K562 (cell line): ENCODE results near the gene ROPN1L. TPM values are rescaled to one million over a fixed set of nuclear protein-coding genes. Genes with fewer than 3 reads are reported as not detected.
A peak's percentile ranks its signal among the peaks of the same experiment; 100 is the strongest.

Source experiments
- CCAR2 ChIP-seq: fragments of 200-400 bp; formaldehyde crosslinking; IDR thresholded peaks from 2 replicates; pipeline ENCODE4 v1.6.1; 2017; ENCODE audit warnings: mild to moderate bottlenecking, low read depth, low read length
- CREBBP ChIP-seq: IDR thresholded peaks from one replicate; pipeline ENCODE4 v1.6.1; 2012; ENCODE audit warnings: low read depth, mild to moderate bottlenecking, control low read depth, inconsistent platforms, low read length
- FOSL1 ChIP-seq: fragments of 200-800 bp; sonication (Bioruptor generic); conservative IDR thresholded peaks from 2 replicates; pipeline ENCODE4 v1.6.1; 2016; ENCODE audit warnings: missing genetic modification characterization, missing compliant biosample characterization
- GABPB1 ChIP-seq: sonication (generic); formaldehyde crosslinking; IDR thresholded peaks from 2 replicates; pipeline ENCODE4 v1.8.0; 2022; ENCODE audit warnings: mild to moderate bottlenecking, missing genetic modification reagents
- KDM1A ChIP-seq, 2 experiments: fragments of 450-650 bp; IDR thresholded peaks; 2 replicates each; pipeline ENCODE4 v1.6.1; 2016; ENCODE audit warnings: mild to moderate bottlenecking in 2 of 2
- MEF2A ChIP-seq: IDR thresholded peaks from 2 replicates; pipeline ENCODE4 v1.6.1; 2011; ENCODE audit warnings: low read depth, mild to moderate bottlenecking, low read length, moderate library complexity; ENCODE audit not compliant: control insufficient read depth
- NR1H2 ChIP-seq: sonication (generic); formaldehyde crosslinking; IDR thresholded peaks from 2 replicates; pipeline ENCODE4 v1.4.0; 2020; ENCODE audit warnings: mild to moderate bottlenecking, missing genetic modification reagents
- NR2C1 ChIP-seq, 2 experiments: fragments of 450-650 bp; IDR thresholded peaks; 2 replicates each; pipeline ENCODE4 v1.6.1; 2017; ENCODE audit warnings: mild to moderate bottlenecking in 2 of 2, antibody characterized with exemption in 1 of 2, inconsistent platforms in 1 of 2, missing compliant biosample characterization in 1 of 2, missing genetic modification characterization in 1 of 2
- NR2F6 ChIP-seq: fragments of 450-650 bp; formaldehyde crosslinking; IDR thresholded peaks from 2 replicates; pipeline ENCODE4 v1.4.0; 2020; ENCODE audit warnings: mild to moderate bottlenecking
- RFX1 ChIP-seq: fragments of 450-650 bp; IDR thresholded peaks from 2 replicates; pipeline ENCODE4 v1.6.1; 2016; ENCODE audit warnings: mild to moderate bottlenecking, moderate library complexity
- SRSF1 ChIP-seq: fragments of 200-400 bp; formaldehyde crosslinking; IDR thresholded peaks from 2 replicates; pipeline ENCODE4 v1.6.1; 2017; ENCODE audit warnings: mild to moderate bottlenecking, low read depth, low read length, moderate library complexity
- ZBED1 ChIP-seq: IDR thresholded peaks from 2 replicates; pipeline ENCODE4 v1.6.1; 2014
- ZNF174 ChIP-seq: fragments of 250-450 bp; sonication (Bioruptor Pico); IDR thresholded peaks from 2 replicates; pipeline ENCODE4 v1.4.0; 2020; ENCODE audit warnings: mild to moderate bottlenecking
- polyA plus RNA-seq, 8 experiments: library from polyadenylated mRNA; depleted of rRNA in 4 of 8; stranded (reverse) in 5 of 8; unstranded in 3 of 8; fragments of >200 nt; fragmentation: Nextera tagmentation in 2 of 8; fragmentation: Illumina TruSeq in 1 of 8; extraction: Ambion mirVana in 2 of 8; extraction: Trizol in 1 of 8; gene quantifications; 2 replicates each; pipeline versions ENCODE4 v1.2.1 to v1.2.3, GENCODE V29; 2011 to 2014; ENCODE audit warnings: inconsistent platforms in 1 of 8, missing spikeins in 1 of 8
- total RNA-seq, 7 experiments: library from RNA; depleted of rRNA in 6 of 7; stranded (reverse); fragments of >200 nt in 6 of 7; fragmentation: Illumina TruSeq in 2 of 7; extraction: Trizol in 2 of 7; gene quantifications; 2 replicates each; pipeline versions ENCODE4 v1.2.1 to v1.2.3, GENCODE V29; 2011 to 2021; ENCODE audit warnings: low replicate concordance in 1 of 7
- TF ChIP-seq, protein P1 (sequence below): fragments of 450-650 bp; IDR thresholded peaks from 2 replicates; pipeline ENCODE4 v1.6.1; 2017; ENCODE audit warnings: antibody characterized with exemption
- TF ChIP-seq, protein P2 (sequence below): sonication (generic); formaldehyde crosslinking; IDR thresholded peaks from 2 replicates; pipeline ENCODE4 v1.8.0; 2023; ENCODE audit warnings: mild to moderate bottlenecking, missing genetic modification reagents
- TF ChIP-seq, protein P3 (sequence below): fragments of 450-650 bp; formaldehyde crosslinking; IDR thresholded peaks from 2 replicates; pipeline ENCODE4 v1.4.0; 2022; ENCODE audit warnings: mild to moderate bottlenecking, moderate library complexity
- TF ChIP-seq, protein P4 (sequence below): fragments of 450-650 bp; IDR thresholded peaks from 2 replicates; pipeline ENCODE4 v1.6.1; 2014; ENCODE audit warnings: low read depth, mild to moderate bottlenecking, moderate library complexity, borderline replicate concordance
- TF ChIP-seq, protein P5 (sequence below): fragments of 450-650 bp; IDR thresholded peaks from 2 replicates; pipeline ENCODE4 v1.7.1; 2018; ENCODE audit warnings: mild to moderate bottlenecking, low read depth; ENCODE audit not compliant: partially characterized antibody

The ROPN1L gene
- total and polyA plus RNA-seq, 9 of the 15 experiments (the other 6 are each of a cell fraction or from before 2014, with no cell fraction given): 0.04 to 0.85 (median 0.24) TPM; not detected in 3

DNA sequence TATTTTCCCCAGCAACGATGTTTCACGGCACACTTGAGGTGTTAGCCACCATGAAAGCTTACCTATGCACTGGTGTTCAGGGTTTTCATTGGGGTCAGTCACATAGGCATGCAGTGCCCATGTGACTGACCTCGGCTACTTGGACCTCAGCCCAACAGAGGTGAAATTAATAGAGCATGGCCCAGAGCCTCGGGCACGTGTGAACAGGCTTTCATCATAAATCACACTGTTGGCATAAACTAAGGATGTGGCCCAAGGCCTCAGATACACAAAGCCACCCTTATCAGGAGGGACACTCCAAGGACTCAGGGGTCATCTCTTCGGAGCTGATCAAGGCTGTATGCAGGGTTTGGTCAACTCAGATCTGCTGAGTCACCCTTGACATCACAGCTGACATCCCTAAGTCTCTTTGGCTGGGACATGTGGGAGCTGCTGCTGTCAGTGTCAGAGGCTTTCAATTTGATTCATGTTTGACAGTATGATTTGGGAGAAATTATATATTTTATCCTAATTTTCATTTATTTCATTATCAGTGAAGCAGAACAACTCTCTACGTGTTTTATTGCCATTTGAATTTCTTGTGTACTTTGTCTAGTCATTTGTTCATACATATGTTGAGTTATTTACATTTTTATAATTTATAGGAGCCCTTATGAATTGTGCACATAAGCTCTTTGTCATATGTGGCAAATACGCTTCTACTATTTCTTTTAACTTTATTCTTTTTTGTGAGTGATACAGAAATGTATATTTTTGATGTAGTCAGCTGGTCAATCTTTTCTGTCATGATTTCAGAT lies 62.5 kb downstream of the ROPN1L start (continued):
- TF ChIP-seq SRSF1: no peak
- TF ChIP-seq FOSL1 (tag): peak; percentile 86
- TF ChIP-seq CREBBP: no peak
- TF ChIP-seq MEF2A: 0 out of 2 replicates have a peak, but pooled peaks have one; percentile 19
- TF ChIP-seq, protein P1, sequence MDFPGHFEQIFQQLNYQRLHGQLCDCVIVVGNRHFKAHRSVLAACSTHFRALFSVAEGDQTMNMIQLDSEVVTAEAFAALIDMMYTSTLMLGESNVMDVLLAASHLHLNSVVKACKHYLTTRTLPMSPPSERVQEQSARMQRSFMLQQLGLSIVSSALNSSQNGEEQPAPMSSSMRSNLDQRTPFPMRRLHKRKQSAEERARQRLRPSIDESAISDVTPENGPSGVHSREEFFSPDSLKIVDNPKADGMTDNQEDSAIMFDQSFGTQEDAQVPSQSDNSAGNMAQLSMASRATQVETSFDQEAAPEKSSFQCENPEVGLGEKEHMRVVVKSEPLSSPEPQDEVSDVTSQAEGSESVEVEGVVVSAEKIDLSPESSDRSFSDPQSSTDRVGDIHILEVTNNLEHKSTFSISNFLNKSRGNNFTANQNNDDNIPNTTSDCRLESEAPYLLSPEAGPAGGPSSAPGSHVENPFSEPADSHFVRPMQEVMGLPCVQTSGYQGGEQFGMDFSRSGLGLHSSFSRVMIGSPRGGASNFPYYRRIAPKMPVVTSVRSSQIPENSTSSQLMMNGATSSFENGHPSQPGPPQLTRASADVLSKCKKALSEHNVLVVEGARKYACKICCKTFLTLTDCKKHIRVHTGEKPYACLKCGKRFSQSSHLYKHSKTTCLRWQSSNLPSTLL: no peak
- no peak for TF ChIP-seq RFX1
- TF ChIP-seq, protein P2, sequence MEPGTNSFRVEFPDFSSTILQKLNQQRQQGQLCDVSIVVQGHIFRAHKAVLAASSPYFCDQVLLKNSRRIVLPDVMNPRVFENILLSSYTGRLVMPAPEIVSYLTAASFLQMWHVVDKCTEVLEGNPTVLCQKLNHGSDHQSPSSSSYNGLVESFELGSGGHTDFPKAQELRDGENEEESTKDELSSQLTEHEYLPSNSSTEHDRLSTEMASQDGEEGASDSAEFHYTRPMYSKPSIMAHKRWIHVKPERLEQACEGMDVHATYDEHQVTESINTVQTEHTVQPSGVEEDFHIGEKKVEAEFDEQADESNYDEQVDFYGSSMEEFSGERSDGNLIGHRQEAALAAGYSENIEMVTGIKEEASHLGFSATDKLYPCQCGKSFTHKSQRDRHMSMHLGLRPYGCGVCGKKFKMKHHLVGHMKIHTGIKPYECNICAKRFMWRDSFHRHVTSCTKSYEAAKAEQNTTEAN (CRISPR knock-in tag): no peak
- TF ChIP-seq, protein P3, sequence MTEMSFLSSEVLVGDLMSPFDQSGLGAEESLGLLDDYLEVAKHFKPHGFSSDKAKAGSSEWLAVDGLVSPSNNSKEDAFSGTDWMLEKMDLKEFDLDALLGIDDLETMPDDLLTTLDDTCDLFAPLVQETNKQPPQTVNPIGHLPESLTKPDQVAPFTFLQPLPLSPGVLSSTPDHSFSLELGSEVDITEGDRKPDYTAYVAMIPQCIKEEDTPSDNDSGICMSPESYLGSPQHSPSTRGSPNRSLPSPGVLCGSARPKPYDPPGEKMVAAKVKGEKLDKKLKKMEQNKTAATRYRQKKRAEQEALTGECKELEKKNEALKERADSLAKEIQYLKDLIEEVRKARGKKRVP (CRISPR knock-in tag): peak; percentile 60; the same call in 1 of the 2 replicates
- no peak for TF ChIP-seq CCAR2
- TF ChIP-seq ZBED1: 0 out of 2 replicates have a peak, but pooled peaks have one; percentile 72
- TF ChIP-seq NR1H2 (CRISPR knock-in tag): no peak
- TF ChIP-seq KDM1A (IDR thresholded peaks at IDR 0.05): peak; percentile 81 to 87
- TF ChIP-seq, protein P4, sequence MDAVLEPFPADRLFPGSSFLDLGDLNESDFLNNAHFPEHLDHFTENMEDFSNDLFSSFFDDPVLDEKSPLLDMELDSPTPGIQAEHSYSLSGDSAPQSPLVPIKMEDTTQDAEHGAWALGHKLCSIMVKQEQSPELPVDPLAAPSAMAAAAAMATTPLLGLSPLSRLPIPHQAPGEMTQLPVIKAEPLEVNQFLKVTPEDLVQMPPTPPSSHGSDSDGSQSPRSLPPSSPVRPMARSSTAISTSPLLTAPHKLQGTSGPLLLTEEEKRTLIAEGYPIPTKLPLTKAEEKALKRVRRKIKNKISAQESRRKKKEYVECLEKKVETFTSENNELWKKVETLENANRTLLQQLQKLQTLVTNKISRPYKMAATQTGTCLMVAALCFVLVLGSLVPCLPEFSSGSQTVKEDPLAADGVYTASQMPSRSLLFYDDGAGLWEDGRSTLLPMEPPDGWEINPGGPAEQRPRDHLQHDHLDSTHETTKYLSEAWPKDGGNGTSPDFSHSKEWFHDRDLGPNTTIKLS: peak; percentile 58; the same call in 1 of the 2 replicates
- no peak for TF ChIP-seq ZNF174 (CRISPR knock-in tag)
- TF ChIP-seq GABPB1: peak; percentile 47; the same call in 1 of the 2 replicates
- TF ChIP-seq NR2C1 (IDR thresholded peaks at IDR 0.05): peak; percentile 74; the same call in 1 of the 2 replicates
- TF ChIP-seq NR2C1 (tag; IDR thresholded peaks at IDR 0.05): peak; percentile 90
- TF ChIP-seq, protein P5, sequence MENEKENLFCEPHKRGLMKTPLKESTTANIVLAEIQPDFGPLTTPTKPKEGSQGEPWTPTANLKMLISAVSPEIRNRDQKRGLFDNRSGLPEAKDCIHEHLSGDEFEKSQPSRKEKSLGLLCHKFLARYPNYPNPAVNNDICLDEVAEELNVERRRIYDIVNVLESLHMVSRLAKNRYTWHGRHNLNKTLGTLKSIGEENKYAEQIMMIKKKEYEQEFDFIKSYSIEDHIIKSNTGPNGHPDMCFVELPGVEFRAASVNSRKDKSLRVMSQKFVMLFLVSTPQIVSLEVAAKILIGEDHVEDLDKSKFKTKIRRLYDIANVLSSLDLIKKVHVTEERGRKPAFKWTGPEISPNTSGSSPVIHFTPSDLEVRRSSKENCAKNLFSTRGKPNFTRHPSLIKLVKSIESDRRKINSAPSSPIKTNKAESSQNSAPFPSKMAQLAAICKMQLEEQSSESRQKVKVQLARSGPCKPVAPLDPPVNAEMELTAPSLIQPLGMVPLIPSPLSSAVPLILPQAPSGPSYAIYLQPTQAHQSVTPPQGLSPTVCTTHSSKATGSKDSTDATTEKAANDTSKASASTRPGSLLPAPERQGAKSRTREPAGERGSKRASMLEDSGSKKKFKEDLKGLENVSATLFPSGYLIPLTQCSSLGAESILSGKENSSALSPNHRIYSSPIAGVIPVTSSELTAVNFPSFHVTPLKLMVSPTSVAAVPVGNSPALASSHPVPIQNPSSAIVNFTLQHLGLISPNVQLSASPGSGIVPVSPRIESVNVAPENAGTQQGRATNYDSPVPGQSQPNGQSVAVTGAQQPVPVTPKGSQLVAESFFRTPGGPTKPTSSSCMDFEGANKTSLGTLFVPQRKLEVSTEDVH: peak; percentile 27
- no peak for TF ChIP-seq NR2F6 (CRISPR knock-in tag)
